Immature natural killer cell (primary cell): ENCODE measurements around the gene RNF212. TPM values are rescaled to one million over a fixed set of nuclear protein-coding genes. Genes with fewer than 3 reads are reported as not detected.

Experiments
- DNase-seq, 3 donors: peaks; one replicate each; pipeline ENCODE4 v3.0.0; 2022; ENCODE audit warnings: mixed read lengths in 1 of 3
- H3K27ac Mint-ChIP-seq, 6 donors: one replicate each; pipeline ENCODE4 v1.8.0; 2020; ENCODE audit warnings: mixed read lengths in 6 of 6, mild to moderate bottlenecking in 5 of 6, inconsistent platforms in 4 of 6, moderate library complexity in 3 of 6
- H3K27me3 Mint-ChIP-seq, 3 donors: one replicate each; pipeline ENCODE4 v1.8.0; 2020 to 2021; ENCODE audit warnings: low read depth in 3 of 3, mild to moderate bottlenecking in 3 of 3, mixed read lengths in 3 of 3, moderate library complexity in 3 of 3, inconsistent platforms in 1 of 3
- H3K36me3 Mint-ChIP-seq, 3 donors: one replicate each; pipeline ENCODE4 v1.8.0; 2020; ENCODE audit warnings: mixed read lengths in 3 of 3, inconsistent platforms in 2 of 3, mild to moderate bottlenecking in 2 of 3
- H3K4me1 Mint-ChIP-seq, 2 donors: one replicate each; pipeline ENCODE4 v1.8.0; 2020; ENCODE audit warnings: inconsistent platforms in 2 of 2, mild to moderate bottlenecking in 2 of 2, mixed read lengths in 2 of 2, moderate library complexity in 1 of 2
- H3K4me3 Mint-ChIP-seq, 5 donors: one replicate each; pipeline ENCODE4 v1.8.0; 2020; ENCODE audit warnings: mild to moderate bottlenecking in 5 of 5, mixed read lengths in 5 of 5, inconsistent platforms in 3 of 5, moderate library complexity in 3 of 5
- H3K9me3 Mint-ChIP-seq, 6 donors: one replicate each; pipeline ENCODE4 v1.8.0; 2020; ENCODE audit warnings: mild to moderate bottlenecking in 6 of 6, mixed read lengths in 6 of 6, inconsistent platforms in 4 of 6, moderate library complexity in 3 of 6
- polyA plus RNA-seq, 3 donors: library from polyadenylated mRNA; unstranded; fragments of 300-500 nt; fragmentation: Illumina TruSeq; gene quantifications; one replicate each; pipeline ENCODE4 v1.2.3, GENCODE V29; 2021

RNF212 gene
- polyA plus RNA-seq, 3 donors from 2014 or later: 1.3 to 2.4 TPM; not detected in 1

DNA sequence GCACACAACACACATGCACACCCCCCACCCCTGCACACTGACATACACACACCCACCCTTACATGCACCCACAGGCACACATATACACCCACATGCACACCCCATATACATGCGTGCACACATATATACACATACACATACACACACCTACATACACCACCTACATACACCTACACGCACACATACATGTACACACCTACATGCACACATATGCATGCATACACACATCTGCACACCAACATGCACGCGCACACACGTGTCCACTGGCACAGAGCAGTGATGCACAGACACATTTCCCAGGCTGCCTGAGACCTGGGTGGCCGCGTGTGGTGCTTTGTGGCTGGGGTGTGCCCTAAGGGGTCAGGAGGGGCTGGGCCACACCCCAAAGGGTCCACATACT is 70.2 kb downstream of the RNF212 start:
- Mint-ChIP-seq H3K36me3 (no peaks in the 10 kb centered on the region), H3K4me1 (peaks cover 0 to 2% of the 10 kb centered on the region in 2 donors), H3K9me3 (no peaks in the 10 kb centered on the region), H3K4me3 (no peak overlapping the region), H3K27me3 (peaks cover 2 to 14% (median 7%) of the 10 kb centered on the region in 3 donors), H3K27ac (no peak overlapping the region)
- DNase-seq: no peak

DNA sequence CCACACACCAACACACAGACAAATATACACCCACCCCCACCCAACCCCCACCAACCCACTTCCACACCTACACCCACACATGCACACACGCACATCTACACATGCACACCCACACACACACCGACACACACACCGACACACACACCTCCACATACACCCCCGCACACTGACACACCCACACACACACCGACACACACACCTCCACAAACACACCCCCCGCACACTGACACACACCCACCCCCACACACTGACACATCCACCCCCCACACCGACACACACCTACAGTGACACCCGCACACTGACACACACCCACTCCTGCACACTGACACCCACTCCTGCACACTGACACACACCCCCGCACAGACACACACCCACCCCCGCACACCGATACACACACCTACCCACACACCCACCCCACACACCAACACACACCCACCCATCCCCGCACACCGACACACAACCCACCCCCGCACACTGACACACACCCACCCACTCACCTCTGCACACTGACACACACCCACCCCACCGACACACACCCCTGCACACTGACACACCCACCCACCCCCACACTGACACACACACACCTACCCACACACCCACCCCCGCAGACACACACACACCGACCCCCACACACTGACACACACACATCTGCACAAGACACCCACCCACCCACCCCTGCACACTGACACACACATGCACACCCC is 70.9 kb downstream of the RNF212 start:
- peaks cover 2 to 8% (median 6%) of the 10 kb centered on the region in 3 donors for H3K27me3 Mint-ChIP-seq
- no peak overlapping the region for H3K4me3 Mint-ChIP-seq
- peaks cover 0 to 2% of the 10 kb centered on the region in 2 donors for H3K4me1 Mint-ChIP-seq
- H3K36me3 Mint-ChIP-seq: no peaks in the 10 kb centered on the region
- no peak for DNase-seq
- H3K9me3 Mint-ChIP-seq: no peaks in the 10 kb centered on the region
- no peak overlapping the region for H3K27ac Mint-ChIP-seq

DNA sequence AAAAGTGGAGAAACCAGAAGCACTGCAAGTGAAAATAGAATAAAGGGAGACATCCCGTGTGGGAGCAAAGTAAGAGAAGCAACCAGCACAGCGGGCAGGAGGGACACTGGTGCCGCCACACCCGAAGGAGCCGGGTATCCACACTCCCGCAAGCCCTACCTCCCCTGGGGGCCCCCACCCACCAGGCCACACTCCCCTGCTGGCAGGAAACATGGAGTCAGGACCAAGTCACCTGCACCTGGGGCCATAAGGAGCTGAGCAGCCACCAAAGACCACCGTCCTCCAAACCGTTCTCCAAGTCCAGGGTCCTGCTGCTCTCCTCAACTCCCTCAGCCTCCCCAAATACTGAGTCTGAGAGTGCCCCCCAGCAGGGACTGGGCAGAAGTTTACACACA is 71.4 kb downstream of the RNF212 start:
- H3K27ac Mint-ChIP-seq: no peak overlapping the region
- H3K9me3 Mint-ChIP-seq: no peaks in the 10 kb centered on the region
- no peak for DNase-seq
- peaks cover 0 to 2% of the 10 kb centered on the region in 2 donors for H3K4me1 Mint-ChIP-seq
- peaks cover 2 to 6% (median 5%) of the 10 kb centered on the region in 3 donors for H3K27me3 Mint-ChIP-seq
- H3K4me3 Mint-ChIP-seq: no peak overlapping the region
- no peaks in the 10 kb centered on the region for H3K36me3 Mint-ChIP-seq

DNA sequence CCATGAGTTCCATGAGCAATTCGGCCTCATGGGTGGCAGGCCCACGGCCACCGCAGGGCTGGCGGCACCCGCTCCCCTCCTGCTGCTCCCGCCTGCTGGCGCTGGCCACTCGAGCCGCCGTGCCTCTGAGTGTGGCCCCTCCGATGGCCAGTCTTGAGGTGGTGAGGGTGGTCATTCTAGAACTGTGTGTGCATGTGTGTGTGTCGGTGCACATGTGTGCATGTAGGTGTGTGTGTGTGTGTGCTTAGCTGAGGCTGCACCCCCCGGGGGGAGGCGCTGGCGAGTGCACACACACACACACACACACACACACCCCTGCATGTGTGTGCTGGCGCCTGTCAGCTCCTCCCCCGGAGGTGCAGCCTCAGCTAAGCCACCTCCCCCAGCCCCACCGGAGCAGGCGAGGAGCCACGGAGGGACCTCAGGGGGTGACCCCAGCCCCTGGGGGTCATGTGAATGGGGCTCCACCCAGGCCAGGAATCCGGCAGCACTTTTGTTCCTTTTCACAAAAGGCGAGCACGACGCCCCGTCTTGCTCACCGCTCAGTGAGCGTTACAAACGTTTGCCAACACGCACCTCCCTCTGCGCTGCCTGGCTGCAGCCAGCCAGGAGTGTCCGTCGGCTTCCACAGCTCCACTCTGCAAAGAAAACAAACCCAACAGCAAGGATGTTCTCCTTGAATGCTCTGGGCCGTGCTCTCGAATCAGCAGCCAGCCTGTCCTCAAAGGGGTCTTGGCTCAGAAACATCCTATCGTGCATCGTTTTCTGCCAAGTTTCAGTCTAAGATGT is 72.0 kb downstream of the RNF212 start:
- Mint-ChIP-seq H3K27ac (no peak overlapping the region), H3K9me3 (no peaks in the 10 kb centered on the region), H3K4me1 (peaks cover 0 to 2% of the 10 kb centered on the region in 2 donors), H3K27me3 (peaks cover 0 to 4% (median 4%) of the 10 kb centered on the region in 3 donors), H3K36me3 (no peaks in the 10 kb centered on the region), H3K4me3 (peak overlapping the region in 1 of 5 donors; percentile 15)
- no peak for DNase-seq

DNA sequence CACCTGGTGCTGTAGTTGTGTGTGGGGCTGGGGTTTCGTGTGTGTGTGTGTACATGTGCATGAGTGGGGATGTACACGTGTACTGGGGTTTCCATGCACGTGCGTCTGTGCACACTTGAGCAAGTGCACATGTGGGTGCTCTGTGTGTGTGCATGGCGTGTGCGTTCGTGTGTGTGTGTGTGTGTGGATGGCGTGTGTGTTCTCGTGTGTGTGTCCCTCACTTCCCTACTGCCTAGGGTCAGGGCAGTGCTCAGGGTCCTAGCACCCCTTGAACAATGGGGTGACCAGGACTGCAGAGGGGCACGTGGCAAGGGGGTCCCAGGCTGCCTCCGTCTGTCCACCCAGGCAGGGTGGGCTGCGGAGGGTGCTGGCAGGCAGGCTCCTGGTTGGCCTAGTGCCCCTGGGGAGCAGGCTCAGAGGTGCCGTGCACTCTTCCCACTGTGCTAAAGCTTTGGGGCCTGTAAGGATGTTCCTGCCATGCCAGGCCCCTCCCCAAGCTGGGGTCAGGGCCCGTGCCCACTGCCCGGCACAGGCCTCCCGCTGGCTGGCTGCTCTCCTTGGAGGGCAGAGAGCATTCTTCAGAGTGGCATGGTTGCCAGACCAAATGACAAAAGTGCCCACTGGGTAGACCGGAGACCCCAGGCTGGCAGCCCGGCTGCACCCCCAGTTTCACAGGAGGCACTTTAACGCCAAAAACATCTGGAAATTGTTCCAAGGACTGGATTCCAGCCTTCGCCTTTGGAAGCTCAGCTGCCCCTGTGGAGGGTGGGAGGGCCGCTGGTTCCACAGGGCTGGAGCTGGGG is 72.8 kb downstream of the RNF212 start:
- no peak for DNase-seq
- Mint-ChIP-seq H3K4me3 (no peak overlapping the region), H3K9me3 (no peaks in the 10 kb centered on the region), H3K27ac (no peak overlapping the region), H3K4me1 (peaks cover 0 to 2% of the 10 kb centered on the region in 2 donors), H3K27me3 (peaks cover 0 to 4% (median 2%) of the 10 kb centered on the region in 3 donors), H3K36me3 (no peaks in the 10 kb centered on the region)

DNA sequence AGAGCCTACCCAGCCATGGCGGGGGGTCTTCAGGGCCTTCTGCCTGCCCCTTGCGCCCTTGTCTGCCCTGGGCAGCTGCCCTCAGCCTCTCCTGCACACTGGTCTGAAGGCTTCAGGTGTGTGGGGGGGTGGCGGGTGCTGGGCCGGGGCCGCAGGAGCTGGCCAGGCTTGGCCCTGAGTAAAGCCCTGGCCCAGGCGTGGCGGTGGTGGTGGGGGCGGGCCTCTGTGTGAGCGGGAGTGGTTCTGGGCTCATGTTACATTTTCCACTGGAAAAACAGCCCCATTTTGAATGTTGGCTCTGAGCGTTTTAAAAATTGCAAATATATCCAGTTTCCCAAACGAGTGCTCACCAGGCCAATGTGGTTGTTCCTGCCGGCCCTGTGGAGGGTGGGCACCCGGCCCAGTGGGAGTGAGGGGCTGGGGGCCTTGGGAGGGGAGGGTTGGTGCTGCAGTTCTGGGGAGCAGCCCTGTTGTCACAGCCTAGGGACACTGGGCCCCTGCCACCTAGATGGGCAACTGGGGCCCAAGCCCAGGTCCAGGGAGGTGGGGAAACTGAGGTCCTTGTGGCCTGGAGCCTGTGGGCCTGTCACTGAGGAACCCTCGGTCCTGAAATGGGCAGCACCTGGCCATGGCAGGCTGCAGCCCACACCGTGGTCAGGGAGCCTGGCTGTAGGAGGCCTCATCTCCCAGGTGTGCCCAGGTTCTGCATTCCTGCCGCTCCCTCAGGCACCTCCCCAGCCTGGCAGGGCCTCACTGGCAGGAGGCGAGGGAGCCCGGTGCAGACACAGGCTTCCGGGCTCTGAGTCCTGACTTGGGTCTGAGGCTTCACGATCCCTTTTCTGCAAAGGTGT is 73.6 kb downstream of the RNF212 start:
- Mint-ChIP-seq H3K4me1 (peaks cover 0 to 2% of the 10 kb centered on the region in 2 donors), H3K36me3 (no peaks in the 10 kb centered on the region), H3K9me3 (no peaks in the 10 kb centered on the region), H3K27me3 (peaks cover 0 to 4% (median 4%) of the 10 kb centered on the region in 3 donors), H3K4me3 (no peak overlapping the region), H3K27ac (no peak overlapping the region)
- no peak for DNase-seq

DNA sequence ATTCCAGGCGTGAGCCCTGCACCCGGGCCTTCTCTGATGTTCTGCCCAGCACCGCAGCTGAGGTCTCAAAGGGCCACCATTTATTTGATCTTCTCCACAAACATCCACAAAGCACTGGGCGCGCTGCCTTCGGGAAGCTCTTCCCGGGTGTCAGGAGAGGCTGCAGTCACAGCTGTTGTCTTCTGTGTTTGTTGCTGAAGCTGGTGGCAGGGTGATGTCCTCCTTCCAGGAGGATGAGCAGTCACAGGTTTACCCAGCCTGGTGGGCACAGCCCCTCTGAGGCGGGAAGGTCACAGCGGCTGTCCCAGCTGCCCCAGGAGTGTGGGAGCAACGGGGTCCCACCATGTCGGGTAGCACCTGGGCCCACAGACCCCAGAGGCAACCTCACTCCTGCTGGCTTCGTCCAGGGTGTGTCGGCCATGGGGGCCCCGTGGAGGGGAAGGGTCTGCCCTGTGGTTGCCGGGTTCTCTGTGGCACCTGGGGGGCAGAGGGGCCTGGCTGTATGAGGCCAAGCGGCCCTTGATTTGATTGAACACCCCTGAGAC is 74.3 kb downstream of the RNF212 start:
- no peak for DNase-seq
- H3K36me3 Mint-ChIP-seq: no peaks in the 10 kb centered on the region
- H3K9me3 Mint-ChIP-seq: no peaks in the 10 kb centered on the region
- H3K4me1 Mint-ChIP-seq: peaks cover 0 to 2% of the 10 kb centered on the region in 2 donors
- no peak overlapping the region for H3K27ac Mint-ChIP-seq
- H3K27me3 Mint-ChIP-seq: peaks cover 0 to 4% (median 4%) of the 10 kb centered on the region in 3 donors
- no peak overlapping the region for H3K4me3 Mint-ChIP-seq

DNA sequence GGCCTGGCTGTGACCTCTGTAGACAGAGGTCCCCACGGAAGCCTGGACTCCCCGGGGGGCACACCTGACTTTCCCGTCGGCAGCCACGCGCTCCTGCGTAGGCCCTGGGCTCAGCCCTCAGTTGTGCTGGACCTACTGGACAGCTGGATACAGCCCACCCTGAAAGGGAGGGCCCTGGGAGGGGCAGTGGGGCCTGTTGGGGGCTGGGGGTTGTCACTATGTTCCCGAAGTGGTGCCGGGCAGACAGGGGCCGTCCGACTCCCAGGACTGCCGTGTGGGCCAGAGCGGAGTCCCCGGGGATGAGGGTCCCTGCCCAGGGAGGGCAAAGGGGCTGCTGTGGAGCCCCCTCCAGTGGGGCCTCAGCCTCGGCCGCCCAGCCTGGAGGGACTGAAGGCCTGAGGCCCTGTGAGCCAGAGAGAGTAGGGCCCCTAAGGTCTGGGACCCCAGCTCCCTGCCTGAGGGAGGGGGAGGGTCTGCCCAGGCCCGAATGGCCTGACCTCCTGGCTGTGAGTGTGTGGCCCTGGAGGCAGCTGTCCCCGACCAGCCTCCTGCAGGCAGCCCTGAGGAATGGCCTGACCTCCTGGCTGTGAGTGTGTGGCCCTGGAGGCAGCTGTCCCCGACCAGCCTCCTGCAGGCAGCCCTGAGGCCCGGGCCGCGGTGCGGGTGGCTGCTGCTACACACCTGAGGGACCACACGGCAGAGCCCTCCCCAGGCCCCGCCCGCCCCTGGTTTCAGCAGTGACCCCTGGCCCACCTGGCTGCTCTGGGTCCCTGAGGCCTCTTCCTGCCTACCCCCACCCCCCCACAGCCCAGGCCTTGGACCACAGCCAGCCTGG is 76.2 kb downstream of the RNF212 start:
- no peak for DNase-seq
- no peak overlapping the region for H3K27ac Mint-ChIP-seq
- H3K4me1 Mint-ChIP-seq: peaks cover 0 to 2% of the 10 kb centered on the region in 2 donors
- H3K4me3 Mint-ChIP-seq: no peak overlapping the region
- H3K36me3 Mint-ChIP-seq: no peaks in the 10 kb centered on the region
- peaks cover 0 to 4% (median 1%) of the 10 kb centered on the region in 3 donors for H3K27me3 Mint-ChIP-seq
- no peaks in the 10 kb centered on the region for H3K9me3 Mint-ChIP-seq

DNA sequence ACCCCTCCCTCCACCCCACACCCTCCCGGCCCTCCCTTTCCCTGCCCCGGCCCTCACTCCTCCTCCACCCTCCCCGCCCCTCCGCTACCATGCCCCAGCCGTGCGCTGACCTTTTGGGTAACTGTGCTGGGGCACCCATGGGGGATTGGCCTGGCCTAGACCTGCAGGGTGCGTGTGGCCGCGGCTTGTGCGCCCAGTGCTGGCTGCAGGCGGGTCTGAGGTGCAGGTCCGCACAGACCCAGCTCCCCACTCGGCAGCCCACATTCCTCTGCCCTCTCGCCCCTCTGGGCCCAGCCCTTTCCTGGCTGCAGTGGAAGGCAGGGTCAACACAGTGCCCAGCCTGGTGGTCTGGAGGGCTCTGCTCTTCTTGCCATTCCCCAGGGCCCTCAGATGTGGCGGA is 77.3 kb downstream of the RNF212 start:
- H3K27ac Mint-ChIP-seq: no peak overlapping the region
- no peaks in the 10 kb centered on the region for H3K36me3 Mint-ChIP-seq
- no peaks in the 10 kb centered on the region for H3K4me1 Mint-ChIP-seq
- peaks cover 0 to 2% (median 1%) of the 10 kb centered on the region in 3 donors for H3K27me3 Mint-ChIP-seq
- H3K9me3 Mint-ChIP-seq: no peaks in the 10 kb centered on the region
- DNase-seq: no peak
- no peak overlapping the region for H3K4me3 Mint-ChIP-seq

DNA sequence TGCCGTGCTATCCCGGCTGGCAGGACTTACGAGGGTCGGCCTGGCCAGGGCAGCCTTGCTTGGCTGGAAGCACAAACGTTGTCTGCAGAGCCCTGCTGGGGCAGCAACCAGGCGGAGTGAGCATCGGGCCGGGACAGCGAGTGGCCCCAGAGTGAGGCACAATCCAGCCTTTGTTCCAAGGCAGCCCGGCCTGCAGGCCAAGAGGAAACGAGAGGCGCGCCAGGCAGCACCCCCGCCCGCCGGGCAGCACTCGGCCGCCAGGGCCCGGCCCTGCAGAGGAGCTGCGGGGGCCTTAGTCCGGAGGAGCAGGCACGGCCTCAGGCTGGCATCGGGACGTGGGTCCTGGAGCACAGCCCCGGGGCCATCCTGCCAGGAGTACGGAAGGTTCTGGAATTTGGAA is 77.9 kb downstream of the RNF212 start:
- no peak overlapping the region for H3K4me3 Mint-ChIP-seq
- no peak for DNase-seq
- H3K9me3 Mint-ChIP-seq: no peaks in the 10 kb centered on the region
- H3K27me3 Mint-ChIP-seq: peaks cover 0 to 2% (median 1%) of the 10 kb centered on the region in 3 donors
- no peak overlapping the region for H3K27ac Mint-ChIP-seq
- no peaks in the 10 kb centered on the region for H3K36me3 Mint-ChIP-seq
- H3K4me1 Mint-ChIP-seq: no peaks in the 10 kb centered on the region

DNA sequence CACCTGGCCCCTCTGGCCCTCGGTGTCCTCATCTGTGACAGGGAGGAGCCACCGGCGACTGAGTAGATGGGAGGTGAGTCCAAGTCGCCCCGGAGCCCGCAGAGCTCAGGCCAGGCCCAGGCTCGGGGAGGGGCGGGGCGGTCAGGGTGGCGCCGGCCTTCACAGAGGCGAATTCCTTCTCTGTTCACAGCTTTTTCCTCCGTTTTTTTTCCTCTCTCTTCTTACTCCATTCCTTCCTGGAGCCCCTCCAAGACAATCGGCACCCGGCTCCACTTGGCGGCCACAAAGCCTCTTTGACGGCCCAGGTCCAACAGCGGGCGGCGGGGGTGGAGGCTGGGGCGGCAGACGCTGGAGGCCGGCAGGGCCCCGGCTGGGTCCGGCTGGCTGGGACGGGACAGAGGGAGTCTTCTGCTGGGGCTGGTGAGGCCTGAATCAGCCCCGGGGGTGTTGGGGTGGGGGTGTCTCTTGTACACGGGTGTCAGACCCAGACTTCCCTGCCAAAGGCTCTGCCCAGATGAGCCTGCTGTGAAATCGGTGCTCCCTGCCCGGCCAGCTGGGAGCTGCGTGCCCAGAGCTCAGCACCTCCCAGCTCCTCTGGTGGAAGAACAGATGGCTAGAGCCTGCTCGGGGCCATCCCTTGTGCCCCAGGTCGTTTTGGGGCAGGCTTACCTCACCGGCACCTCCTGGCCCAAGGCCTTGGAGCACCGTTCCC is 79.4 kb downstream of the RNF212 start:
- H3K4me3 Mint-ChIP-seq: no peak overlapping the region
- H3K4me1 Mint-ChIP-seq: no peaks in the 10 kb centered on the region
- no peak overlapping the region for H3K27ac Mint-ChIP-seq
- H3K27me3 Mint-ChIP-seq: peaks cover 0 to 2% (median 1%) of the 10 kb centered on the region in 3 donors
- no peak for DNase-seq
- H3K36me3 Mint-ChIP-seq: no peaks in the 10 kb centered on the region
- no peaks in the 10 kb centered on the region for H3K9me3 Mint-ChIP-seq

DNA sequence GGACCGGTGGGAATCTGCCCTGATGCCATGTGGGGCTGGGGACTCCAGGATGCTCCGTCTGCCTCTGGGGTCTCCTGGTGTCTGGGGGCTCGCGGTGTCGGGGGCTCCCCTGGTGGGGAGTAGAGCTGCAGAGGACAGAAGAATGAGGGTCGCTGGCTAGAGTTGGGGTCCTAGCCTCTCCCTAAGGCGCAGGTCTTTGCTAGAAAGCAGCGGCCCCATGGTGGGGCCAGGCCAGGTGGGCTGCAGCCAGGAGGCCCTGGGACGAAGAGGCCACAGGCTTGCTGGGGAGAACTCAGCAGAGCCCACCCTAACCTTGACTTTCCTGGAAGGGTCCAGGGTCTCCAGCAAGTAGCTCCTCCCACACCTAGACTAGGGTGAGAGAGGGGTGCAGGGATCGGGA is 80.5 kb downstream of the RNF212 start:
- Mint-ChIP-seq H3K36me3 (no peaks in the 10 kb centered on the region), H3K27me3 (peaks cover 0 to 2% (median 1%) of the 10 kb centered on the region in 3 donors), H3K9me3 (no peaks in the 10 kb centered on the region), H3K27ac (no peak overlapping the region), H3K4me3 (no peak overlapping the region), H3K4me1 (no peaks in the 10 kb centered on the region)
- DNase-seq: no peak
